IMR-90 (cell line): ENCODE results near the gene LLGL2. TPM values are rescaled to one million over a fixed set of nuclear protein-coding genes. Genes with fewer than 3 reads are reported as not detected.

Source experiments
- ATAC-seq: fragments of 200-7000 bp; cut with Tn5 transposase; 2 replicates; pipeline ENCODE4 v1.9.1; 2020; ENCODE audit warnings: low read depth, mild to moderate bottlenecking, moderate library complexity
- BruUV-seq: library from RNA; stranded (reverse); fragments of 400-500 nt; replicated peaks from 2 replicates; lab custom pipeline; 2021; lab: Mats Ljungman, UMichigan
- CTCF ChIA-PET: fragments of 300-600 bp; formaldehyde crosslinking; extraction: SDS; loops from one replicate; lab custom pipeline; 2021; ENCODE audit warnings: antibody characterized with exemption; lab: Yijun Ruan, JAX
- POLR2A ChIA-PET: fragments of 300-600 bp; sonication (Branson Sonifier 250); formaldehyde crosslinking; loops from one replicate; lab custom pipeline; 2022; ENCODE audit warnings: antibody characterized with exemption; ENCODE audit not compliant: unreplicated experiment; lab: Charles Lee
- DNase-seq: peaks from one replicate; pipeline ENCODE4 v3.0.0; 2013
- H2AFZ ChIP-seq: replicated peaks from 2 replicates; pipeline ENCODE3; 2013; ENCODE audit warnings: low read length, mild to moderate bottlenecking; ENCODE audit not compliant: poor library complexity
- H2AK5ac ChIP-seq: 2 replicates; pipeline ENCODE4 v1.6.1; 2013; ENCODE audit warnings: low read depth, low read length, inconsistent platforms
- H2AK9ac ChIP-seq: replicated peaks from 2 replicates; pipeline ENCODE3; 2013; ENCODE audit warnings: mild to moderate bottlenecking, low read depth, low read length, moderate library complexity; ENCODE audit not compliant: poor library complexity
- H2BK120ac ChIP-seq: 2 replicates; pipeline ENCODE4 v1.6.1; 2013; ENCODE audit warnings: low read depth, low read length, inconsistent platforms
- H2BK15ac ChIP-seq: 3 replicates; pipeline ENCODE4 v1.6.1; 2013; ENCODE audit warnings: low read depth, low read length, inconsistent platforms
- H2BK20ac ChIP-seq: 2 replicates; pipeline ENCODE4 v1.6.1; 2013; ENCODE audit warnings: low read depth, mild to moderate bottlenecking, inconsistent platforms, low read length, moderate library complexity
- H2BK5ac ChIP-seq: 2 replicates; pipeline ENCODE4 v1.6.1; 2013; ENCODE audit warnings: mild to moderate bottlenecking, low read depth, low read length, inconsistent platforms; ENCODE audit not compliant: poor library complexity, severe bottlenecking
- H3K14ac ChIP-seq: replicated peaks from 2 replicates; pipeline ENCODE4 v1.6.1; 2013; ENCODE audit warnings: low read depth, low read length, inconsistent platforms
- H3K18ac ChIP-seq: 2 replicates; pipeline ENCODE4 v1.6.1; 2013; ENCODE audit warnings: low read depth, low read length, control low read depth
- H3K23ac ChIP-seq: 2 replicates; pipeline ENCODE4 v1.6.1; 2013; ENCODE audit warnings: low read depth, low read length, inconsistent platforms
- H3K27ac ChIP-seq: 2 replicates; pipeline ENCODE4 v1.5.1; 2013; ENCODE audit warnings: mild to moderate bottlenecking, control low read depth, low read length; ENCODE audit not compliant: insufficient read depth
- H3K27me3 ChIP-seq: 2 replicates; pipeline ENCODE4 v1.6.1; 2013; ENCODE audit warnings: low read length; ENCODE audit not compliant: control insufficient read depth, insufficient read depth
- H3K36me3 ChIP-seq: 2 replicates; pipeline ENCODE4 v1.6.1; 2013; ENCODE audit warnings: low read length, mixed read lengths; ENCODE audit not compliant: control insufficient read depth, insufficient read depth
- H3K4ac ChIP-seq: 2 replicates; pipeline ENCODE4 v1.6.1; 2013; ENCODE audit warnings: low read depth, low read length, inconsistent platforms
- H3K4me1 ChIP-seq: 2 replicates; pipeline ENCODE4 v1.6.1; 2013; ENCODE audit warnings: low read length, mixed read lengths; ENCODE audit not compliant: control insufficient read depth, insufficient read depth
- H3K4me2 ChIP-seq: 2 replicates; pipeline ENCODE4 v1.6.1; 2013; ENCODE audit warnings: low read depth, mild to moderate bottlenecking, control low read depth, low read length, moderate library complexity
- H3K4me3 ChIP-seq: 2 replicates; pipeline ENCODE4 v1.5.1; 2013; ENCODE audit warnings: low read depth, mild to moderate bottlenecking, control low read depth, low read length, moderate library complexity; ENCODE audit not compliant: insufficient read depth
- H3K56ac ChIP-seq: 2 replicates; pipeline ENCODE4 v1.6.1; 2013; ENCODE audit warnings: low read length, inconsistent platforms; ENCODE audit not compliant: insufficient read depth; ENCODE audit errors: extremely low read depth
- H3K79me1 ChIP-seq, 2 experiments: 2 replicates each; pipeline ENCODE4 v1.6.1; 2013; ENCODE audit warnings: low read length in 2 of 2, inconsistent platforms in 1 of 2, low read depth in 1 of 2
- H3K9ac ChIP-seq: 2 replicates; pipeline ENCODE4 v1.6.1; 2013; ENCODE audit warnings: low read depth, low read length, control low read depth
- H3K9me1 ChIP-seq: 2 replicates; pipeline ENCODE4 v1.6.1; 2013; ENCODE audit warnings: low read length, inconsistent platforms; ENCODE audit not compliant: insufficient read depth
- H3K9me3 ChIP-seq: 2 replicates; pipeline ENCODE4 v1.6.1; 2013; ENCODE audit warnings: low read length; ENCODE audit not compliant: control insufficient read depth, insufficient read depth
- H4K20me1 ChIP-seq: 2 replicates; pipeline ENCODE4 v1.6.1; 2013; ENCODE audit warnings: low read length, inconsistent platforms; ENCODE audit not compliant: insufficient read depth
- H4K5ac ChIP-seq: 2 replicates; pipeline ENCODE4 v1.6.1; 2013; ENCODE audit warnings: mild to moderate bottlenecking, low read depth, low read length, control low read depth
- H4K8ac ChIP-seq, 2 experiments: 2 replicates each; pipeline ENCODE4 v1.6.1; 2013; ENCODE audit warnings: low read depth in 2 of 2, low read length in 2 of 2, control low read depth in 1 of 2, inconsistent platforms in 1 of 2
- H4K91ac ChIP-seq: 2 replicates; pipeline ENCODE4 v1.6.1; 2013; ENCODE audit warnings: low read depth, low read length, inconsistent platforms; ENCODE audit not compliant: insufficient read depth
- MAFK ChIP-seq: IDR thresholded peaks from 2 replicates; pipeline ENCODE4 v1.6.1; 2012; ENCODE audit warnings: low read depth, low read length, improper control_type of control experiment
- POLR2A ChIP-seq: IDR thresholded peaks from 2 replicates; pipeline ENCODE4 v1.6.1; 2012; ENCODE audit warnings: mild to moderate bottlenecking, low read depth, low read length
- RCOR1 ChIP-seq: IDR thresholded peaks from 2 replicates; pipeline ENCODE4 v1.6.1; 2012; ENCODE audit warnings: mild to moderate bottlenecking, low read length, improper control_type of control experiment; ENCODE audit not compliant: insufficient replicate concordance
- RFX5 ChIP-seq: IDR thresholded peaks from 2 replicates; pipeline ENCODE4 v1.8.0; 2012; ENCODE audit warnings: low read depth, mild to moderate bottlenecking, low read length, moderate library complexity
- WGBS, 2 experiments: methylation state at CpG; one replicate each; pipeline versions ENCODE4 v1.1.5 to v1.1.7; 2013; ENCODE audit warnings: missing lambda C conversion rate in 2 of 2; ENCODE audit not compliant: insufficient read length in 1 of 2; ENCODE audit errors: extremely low coverage in 2 of 2; 5-methylcytosine and 5-hydroxymethylcytosine counted together
- dilution Hi-C: fragments of 300-500 bp; cut with HindIII; formaldehyde crosslinking; loops from one replicate; pipeline ENCODE4 v1.14.3; 2018; ENCODE audit warnings: low sequenced_read_pairs; ENCODE audit not compliant: unreplicated experiment
- in situ Hi-C: fragments of 300-500 bp; cut with MboI; formaldehyde crosslinking; loops from 3 replicates; pipeline ENCODE4 v1.14.3; 2019; ENCODE audit warnings: low sequenced_read_pairs, inconsistent platforms, mixed read lengths
- intact Hi-C: fragments of 100-400 bp; cut with micrococcal nuclease; formaldehyde crosslinking; loops from 2 replicates; pipeline ENCODE4 v1.10.0; 2022
- polyA plus RNA-seq, 3 experiments: library from polyadenylated mRNA; depleted of rRNA; stranded (reverse); fragments of >200 nt; gene quantifications; 2 replicates each; pipeline ENCODE4 v1.2.3, GENCODE V29; 2012; ENCODE audit warnings: low replicate concordance in 1 of 3
- total RNA-seq: library from RNA; depleted of rRNA; stranded (reverse); fragments of >200 nt; gene quantifications from 2 replicates; pipeline ENCODE4 v1.2.3, GENCODE V29; 2012
- TF ChIP-seq, protein P1 (sequence below): fragments of 150-350 bp; IDR thresholded peaks from 2 replicates; pipeline ENCODE4 v1.6.1; 2017; ENCODE audit warnings: mild to moderate bottlenecking, antibody characterized with exemption, low read length, low read depth

LLGL2 gene
- total and polyA plus RNA-seq, 2 of the 4 experiments (the other 2 are of a cell fraction): 0.54 to 0.72 TPM

DNA sequence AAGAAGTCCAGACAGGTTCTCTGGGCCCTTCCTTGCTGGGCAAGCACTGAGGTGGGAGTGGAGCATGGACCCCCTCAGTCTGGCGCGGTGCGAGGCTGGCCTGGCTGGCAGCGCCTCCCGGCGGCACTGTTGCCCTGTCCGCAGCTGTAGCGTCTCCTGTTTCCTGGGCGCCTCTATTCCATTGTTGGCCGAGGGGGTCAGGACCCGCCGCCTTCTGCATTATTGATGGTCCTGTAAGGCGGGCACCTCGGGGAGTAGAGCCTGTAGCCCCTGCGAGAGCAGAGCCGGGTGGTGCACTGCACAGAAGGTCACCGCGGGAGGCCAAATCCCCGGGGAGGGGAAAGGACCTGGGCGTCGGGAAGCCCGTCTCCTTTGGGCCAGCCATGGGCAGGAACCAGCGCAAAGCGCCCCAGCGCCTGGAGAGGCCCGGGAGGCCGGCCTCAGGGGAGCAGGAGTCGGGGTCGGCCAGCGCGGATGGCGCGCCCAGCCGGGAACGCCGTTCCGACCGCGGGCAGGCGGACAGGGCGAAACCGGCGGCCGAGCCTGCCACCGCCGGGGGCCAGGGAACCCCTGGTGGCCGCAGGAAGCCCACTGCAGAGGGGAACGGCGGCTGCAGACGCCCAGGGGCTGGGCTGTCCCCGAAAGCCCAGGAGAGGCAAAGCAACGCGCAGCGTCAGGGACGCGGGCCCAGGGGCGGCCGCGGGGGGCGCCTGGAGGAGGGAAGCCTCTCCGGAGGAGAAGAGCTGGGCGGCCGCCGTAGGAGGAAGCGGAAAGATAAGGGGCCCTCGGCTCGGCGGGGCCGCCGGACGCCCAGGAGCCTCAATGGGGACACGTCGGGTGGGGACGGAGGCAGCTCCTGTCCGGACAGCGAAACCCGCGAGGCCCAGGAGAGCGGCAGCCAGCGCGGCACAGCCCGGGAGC, 62.4 kb downstream of the LLGL2 start, which contains the start of gene MYO15B:
MYO15B (plus strand) TSS at position 126 of the 921 bp plus-strand sequence; CDS start at position 384, 258 bp downstream.
- Histone ChIP-seq H3K56ac (no peak within 1 kb of the TSS), H3K4me2 (no peak within 1 kb of the TSS; the same call in 1 of the 2 replicates), H3K18ac (no peak within 1 kb of the TSS), H4K8ac (no peak within 1 kb of the TSS), H3K9me3 (peaks cover 2% of the 10 kb centered on the region; the same call in 1 of the 2 replicates), H4K5ac (no peak within 1 kb of the TSS), H2AK5ac (no peak within 1 kb of the TSS), H3K14ac (no peak within 1 kb of the TSS), H3K9ac (no peak within 1 kb of the TSS), H3K4me1 (no peaks in the 10 kb centered on the region), H3K4ac (no peak within 1 kb of the TSS), H2AFZ (peak within 1 kb of the TSS; percentile 86), H2BK5ac (no peak within 1 kb of the TSS), H2AK9ac (peak within 1 kb of the TSS; percentile 55), H3K4me3 (no peak within 1 kb of the TSS), H2BK20ac (no peak within 1 kb of the TSS), H3K23ac (no peak within 1 kb of the TSS), H3K9me1 (no peaks in the 10 kb centered on the region), H3K79me1 (no peaks in the 10 kb centered on the region), H4K20me1 (no peaks in the 10 kb centered on the region; the same call in 1 of the 2 replicates), H3K36me3 (no peaks in the 10 kb centered on the region), H4K91ac (no peak within 1 kb of the TSS), H2BK15ac (no peak within 1 kb of the TSS), H2BK120ac (no peak within 1 kb of the TSS), H3K27ac (no peak within 1 kb of the TSS), H3K27me3 (peaks cover 26% of the 10 kb centered on the region)
- DNase-seq (no peak), ATAC-seq (no peak)
- TF ChIP-seq POLR2A (no peak), RCOR1 (no peak), RFX5 (no peak), MAFK (no peak)
- TF ChIP-seq, protein P1, sequence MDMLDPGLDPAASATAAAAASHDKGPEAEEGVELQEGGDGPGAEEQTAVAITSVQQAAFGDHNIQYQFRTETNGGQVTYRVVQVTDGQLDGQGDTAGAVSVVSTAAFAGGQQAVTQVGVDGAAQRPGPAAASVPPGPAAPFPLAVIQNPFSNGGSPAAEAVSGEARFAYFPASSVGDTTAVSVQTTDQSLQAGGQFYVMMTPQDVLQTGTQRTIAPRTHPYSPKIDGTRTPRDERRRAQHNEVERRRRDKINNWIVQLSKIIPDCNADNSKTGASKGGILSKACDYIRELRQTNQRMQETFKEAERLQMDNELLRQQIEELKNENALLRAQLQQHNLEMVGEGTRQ: no peak
- 9% methylated on average over 55 of the region's 82 CpGs; no CpG with 5 or more reads in 1 of the 2 experiments for WGBS, 2 experiments
- intact Hi-C loops (loop anchor here (2.0 kb wide), 1 partner anchor 71 kb away; the partner anchor contains the start of gene TSEN54), in situ Hi-C loops (no loop called here), dilution Hi-C loops (no loop called here)
- CTCF ChIA-PET: no interaction called here
- POLR2A ChIA-PET: no interaction called here
- no TSS peak for BruUV-seq
